ENCODE measurements around the gene SPRR4.
"Not testable (repeated sequence)": the region's sequence is repeated elsewhere in the genome, so short reads cannot be mapped to it uniquely, and the experiment has no call there.

DNA sequence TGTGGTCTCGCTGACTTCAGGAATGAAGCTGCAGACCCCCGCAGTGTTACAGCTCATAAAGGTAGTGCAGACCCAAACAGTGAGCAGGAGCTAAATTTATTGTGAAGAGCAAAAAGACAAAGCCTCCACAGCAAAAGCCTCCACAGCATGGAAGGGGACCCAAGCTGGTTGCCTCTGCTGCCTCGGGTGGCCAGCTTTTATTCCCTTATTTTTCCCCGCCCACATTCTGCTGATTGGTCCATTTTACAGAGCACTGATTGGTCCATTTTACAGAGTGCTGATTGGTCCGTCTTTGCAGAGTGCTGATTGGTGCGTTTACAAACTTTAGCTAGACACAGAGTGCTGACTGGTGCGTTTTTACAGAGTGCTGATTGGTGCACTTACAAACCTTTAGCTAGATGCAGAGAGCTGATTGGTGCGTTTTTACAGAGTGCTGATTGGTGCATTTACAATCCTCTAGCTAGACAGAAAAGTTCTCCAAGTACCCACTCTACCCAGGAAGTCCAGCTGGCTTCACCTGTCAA, 40.8 kb downstream of the SPRR4 start:
- TF ChIP-seq, protein P1, sequence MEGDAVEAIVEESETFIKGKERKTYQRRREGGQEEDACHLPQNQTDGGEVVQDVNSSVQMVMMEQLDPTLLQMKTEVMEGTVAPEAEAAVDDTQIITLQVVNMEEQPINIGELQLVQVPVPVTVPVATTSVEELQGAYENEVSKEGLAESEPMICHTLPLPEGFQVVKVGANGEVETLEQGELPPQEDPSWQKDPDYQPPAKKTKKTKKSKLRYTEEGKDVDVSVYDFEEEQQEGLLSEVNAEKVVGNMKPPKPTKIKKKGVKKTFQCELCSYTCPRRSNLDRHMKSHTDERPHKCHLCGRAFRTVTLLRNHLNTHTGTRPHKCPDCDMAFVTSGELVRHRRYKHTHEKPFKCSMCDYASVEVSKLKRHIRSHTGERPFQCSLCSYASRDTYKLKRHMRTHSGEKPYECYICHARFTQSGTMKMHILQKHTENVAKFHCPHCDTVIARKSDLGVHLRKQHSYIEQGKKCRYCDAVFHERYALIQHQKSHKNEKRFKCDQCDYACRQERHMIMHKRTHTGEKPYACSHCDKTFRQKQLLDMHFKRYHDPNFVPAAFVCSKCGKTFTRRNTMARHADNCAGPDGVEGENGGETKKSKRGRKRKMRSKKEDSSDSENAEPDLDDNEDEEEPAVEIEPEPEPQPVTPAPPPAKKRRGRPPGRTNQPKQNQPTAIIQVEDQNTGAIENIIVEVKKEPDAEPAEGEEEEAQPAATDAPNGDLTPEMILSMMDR (conservative IDR thresholded peaks at IDR 0.05) = not testable (repeated sequence)
- not testable (repeated sequence) for TF ChIP-seq ZFX (IDR thresholded peaks at IDR 0.05)
